GM21717 (cell line): ENCODE measurements around the gene CFAP20DC.
"Not testable (repeated sequence)": the region's sequence is repeated elsewhere in the genome, so short reads cannot be mapped to it uniquely, and the experiment has no call there.

Experiments used
- ATAC-seq: cut with Tn5 transposase; IDR thresholded peaks from one replicate; pipeline ENCODE4 v1.9.1; 2021; ENCODE audit warnings: mild to moderate bottlenecking, moderate library complexity; ENCODE audit not compliant: unreplicated experiment

The CFAP20DC gene

GRCh38 chr3:58874795-58875194 lies 175.0 kb downstream of the CFAP20DC start:
- peak; percentile 85 for ATAC-seq

- ATAC-seq, result peak; percentile 73
Observed at GRCh38 chr3:58874248-58874741, 175.5 kb downstream of the CFAP20DC start.

- no peak for ATAC-seq
Observed at GRCh38 chr3:58868097-58868779, 181.6 kb downstream of the CFAP20DC start.

DNA sequence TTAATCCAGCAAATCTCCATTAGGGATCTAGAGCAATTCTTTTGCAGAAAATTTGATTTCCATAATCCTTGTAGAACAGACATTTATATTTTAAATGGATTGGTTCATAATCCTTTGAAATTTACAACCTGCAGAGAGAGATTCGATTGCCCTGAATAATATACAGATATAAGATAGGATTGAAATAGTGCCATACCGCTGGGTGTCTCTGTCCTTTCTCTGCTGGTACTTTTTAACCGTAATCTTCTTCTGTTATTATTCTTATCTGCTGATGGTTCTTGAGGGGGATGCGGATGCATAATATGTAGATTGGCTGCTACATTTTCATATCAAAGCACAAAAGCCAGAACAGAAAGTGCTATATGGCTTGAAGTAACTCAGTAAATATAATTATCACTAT lies 182.2 kb downstream of the CFAP20DC start:
- no peak for ATAC-seq

- ATAC-seq, result no peak
Observed at GRCh38 chr3:58866079-58866478, 183.7 kb downstream of the CFAP20DC start.

DNA sequence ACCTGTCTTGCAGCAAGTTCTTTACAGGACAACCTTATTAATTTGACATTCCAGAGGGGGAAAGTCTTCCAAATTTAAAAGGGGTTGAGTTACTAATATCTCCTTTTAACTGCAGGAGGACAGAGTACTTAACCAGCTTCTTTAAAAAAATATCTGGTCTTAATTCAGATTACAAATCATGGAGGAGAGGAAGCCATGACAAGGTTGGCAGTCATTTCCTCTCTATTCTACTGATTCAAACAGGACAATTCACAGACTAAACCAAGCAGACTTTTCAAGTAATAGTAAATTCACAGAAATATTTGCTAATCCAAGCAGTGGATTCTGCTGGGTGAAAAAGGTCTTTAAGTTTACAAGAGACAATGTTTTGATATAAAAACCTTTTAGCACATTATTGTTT lies 185.3 kb downstream of the CFAP20DC start:
- no peak for ATAC-seq

- ATAC-seq, result no peak
Observed at GRCh38 chr3:58863206-58863605, 186.6 kb downstream of the CFAP20DC start.

DNA sequence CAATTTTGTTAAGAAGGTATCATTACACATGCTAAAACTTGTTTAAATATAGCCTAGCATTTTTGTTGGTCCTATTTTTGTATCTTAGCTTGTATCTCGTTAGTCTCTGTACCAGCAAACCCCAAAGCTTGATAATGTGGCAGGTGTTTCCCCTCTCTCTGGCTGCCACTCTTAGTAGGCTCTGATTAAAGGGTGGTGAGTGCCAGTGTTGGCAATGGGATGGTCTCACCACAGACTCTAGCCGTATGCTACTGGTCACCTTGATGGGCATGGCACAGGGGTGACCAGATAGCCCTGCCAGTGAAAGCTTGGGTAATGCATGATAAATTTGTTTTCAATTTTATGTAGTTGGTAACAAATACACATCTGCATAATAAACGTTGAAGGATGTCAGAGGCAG lies 188.3 kb downstream of the CFAP20DC start:
- ATAC-seq, result no peak

DNA sequence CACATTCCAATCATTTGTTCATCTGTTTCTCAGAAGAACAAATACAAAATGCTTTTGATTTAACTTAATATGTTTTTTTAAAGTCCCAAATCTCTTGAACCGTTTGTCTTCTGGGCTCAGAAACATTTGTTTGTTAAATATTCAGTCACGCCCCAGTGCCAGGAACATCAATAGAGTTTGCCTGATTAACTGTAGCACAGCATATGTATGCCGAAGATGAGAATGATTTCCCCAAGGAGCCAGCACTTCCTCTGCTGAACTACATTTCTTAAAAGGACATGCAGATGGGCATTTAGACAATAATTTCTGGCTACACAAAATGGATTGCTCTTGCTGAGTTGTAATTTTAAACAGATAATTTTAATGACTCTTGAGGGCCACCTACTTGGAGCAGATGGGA lies 191.7 kb downstream of the CFAP20DC start:
- no peak for ATAC-seq

DNA sequence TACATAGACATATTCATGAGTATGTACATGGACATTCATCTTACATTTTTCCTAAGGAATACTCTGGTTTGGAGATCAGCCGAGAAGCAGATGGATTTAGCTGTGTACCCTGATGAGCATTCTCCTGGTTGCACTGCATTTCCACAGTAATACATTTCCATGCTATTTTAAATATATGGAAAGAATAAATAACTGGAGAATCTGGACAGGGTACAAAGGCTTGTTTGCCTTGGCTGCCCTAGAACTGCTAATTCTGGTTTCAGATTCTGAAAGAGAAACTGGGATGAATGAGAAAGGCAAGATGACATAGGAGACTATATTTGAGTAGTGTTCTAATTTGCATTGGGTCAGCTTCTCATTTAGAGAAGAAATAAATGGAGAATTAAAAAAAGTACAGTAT lies 192.4 kb downstream of the CFAP20DC start:
- ATAC-seq, result no peak

- ATAC-seq, result no peak
Observed at GRCh38 chr3:58848826-58849225, 201.0 kb downstream of the CFAP20DC start.

GRCh38 chr3:58842050-58842747 lies 207.6 kb downstream of the CFAP20DC start:
- ATAC-seq, result not testable (repeated sequence)

- no peak for ATAC-seq
Observed at GRCh38 chr3:58840949-58841348, 208.9 kb downstream of the CFAP20DC start.

DNA sequence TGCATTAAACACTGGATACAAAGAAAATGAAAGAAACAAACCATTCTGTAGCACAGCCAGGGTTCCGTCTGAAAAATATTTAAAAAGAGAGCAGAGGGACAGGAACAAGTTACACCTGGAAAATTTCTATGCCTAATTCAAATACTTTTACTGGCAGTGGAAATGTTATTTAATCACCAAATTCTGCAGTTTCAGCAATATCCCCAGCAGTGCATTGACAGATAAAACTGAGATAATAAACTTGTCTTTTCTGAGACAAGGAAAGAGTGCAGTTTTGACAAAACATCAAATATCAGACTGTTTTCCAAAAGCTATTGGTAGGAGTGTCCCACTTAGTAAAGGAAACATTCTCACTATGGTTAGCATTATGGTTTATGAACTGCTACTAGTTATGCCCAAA lies 209.9 kb downstream of the CFAP20DC start:
- ATAC-seq, result no peak

GRCh38 chr3:58839187-58839586 lies 210.6 kb downstream of the CFAP20DC start:
- ATAC-seq, result no peak

DNA sequence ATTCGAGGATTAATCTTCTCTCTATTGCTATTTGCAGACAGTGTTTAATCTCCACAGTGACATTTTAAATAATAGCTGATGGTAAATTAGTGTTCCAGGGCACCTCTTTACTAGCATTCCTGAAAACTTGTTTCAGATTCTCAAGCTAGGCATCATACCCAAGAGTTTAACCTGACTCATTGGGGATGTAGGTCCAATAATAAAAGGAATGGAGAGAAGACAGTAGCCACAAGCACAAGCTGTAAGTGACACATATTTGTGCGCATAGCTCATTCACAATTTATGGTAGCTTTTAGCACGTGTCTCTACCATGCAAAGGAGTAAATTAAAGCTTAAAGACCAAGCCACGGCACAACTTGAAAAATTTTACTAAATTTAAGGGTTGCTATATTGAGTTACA lies 212.0 kb downstream of the CFAP20DC start:
- no peak for ATAC-seq

DNA sequence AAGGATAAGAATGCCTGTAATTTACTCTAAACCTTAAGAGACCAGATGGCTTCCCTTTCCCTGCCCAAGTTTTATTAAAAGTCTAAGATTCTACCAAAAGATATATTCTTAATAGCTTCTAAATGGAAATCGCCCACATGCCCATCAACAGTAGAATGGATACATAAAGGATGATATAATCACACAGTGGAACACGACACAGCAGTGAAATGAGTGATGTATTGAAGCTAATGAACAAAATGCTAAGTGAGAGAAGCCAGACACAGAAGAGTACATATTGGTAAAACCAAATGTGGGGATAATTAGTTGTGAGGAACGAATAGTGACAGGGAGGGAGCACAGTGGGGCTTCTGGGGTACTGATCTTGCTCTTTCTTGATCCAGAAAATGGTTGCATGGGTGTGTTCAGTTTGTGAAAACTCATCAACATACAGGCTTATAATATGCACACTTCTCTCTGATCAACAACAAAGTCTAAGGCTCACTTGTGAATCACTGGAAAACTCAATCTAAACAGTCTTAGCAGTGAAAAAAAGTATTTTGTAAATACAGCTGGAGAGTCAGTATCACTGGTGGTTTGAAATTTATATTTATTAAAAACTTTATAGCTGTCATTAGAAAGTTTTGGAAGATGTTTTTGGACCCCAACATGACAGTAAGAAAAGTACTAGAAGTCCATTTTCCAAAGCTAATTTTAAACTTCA lies 212.5 kb downstream of the CFAP20DC start:
- no peak for ATAC-seq

DNA sequence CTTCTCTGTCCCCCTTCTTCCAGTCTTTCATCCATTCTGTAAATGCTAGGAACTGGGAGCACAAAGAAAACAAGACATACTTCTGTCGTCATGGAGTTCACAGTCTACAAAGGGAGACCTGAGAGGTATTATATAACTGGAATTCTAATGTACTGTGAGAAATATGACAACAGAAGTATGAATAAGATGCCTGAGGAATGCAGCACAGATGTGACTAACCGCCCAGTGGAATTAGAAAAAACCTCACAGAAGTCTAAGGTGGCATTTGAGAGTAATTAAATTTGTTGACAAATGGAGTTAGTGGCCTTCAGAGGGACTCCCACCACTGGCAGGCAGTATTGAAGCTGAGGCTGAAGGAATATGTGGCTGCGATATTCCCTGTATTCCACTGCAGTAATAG lies 214.7 kb downstream of the CFAP20DC start:
- no peak for ATAC-seq

GRCh38 chr3:58833491-58833890 lies 216.3 kb downstream of the CFAP20DC start:
- no peak for ATAC-seq

DNA sequence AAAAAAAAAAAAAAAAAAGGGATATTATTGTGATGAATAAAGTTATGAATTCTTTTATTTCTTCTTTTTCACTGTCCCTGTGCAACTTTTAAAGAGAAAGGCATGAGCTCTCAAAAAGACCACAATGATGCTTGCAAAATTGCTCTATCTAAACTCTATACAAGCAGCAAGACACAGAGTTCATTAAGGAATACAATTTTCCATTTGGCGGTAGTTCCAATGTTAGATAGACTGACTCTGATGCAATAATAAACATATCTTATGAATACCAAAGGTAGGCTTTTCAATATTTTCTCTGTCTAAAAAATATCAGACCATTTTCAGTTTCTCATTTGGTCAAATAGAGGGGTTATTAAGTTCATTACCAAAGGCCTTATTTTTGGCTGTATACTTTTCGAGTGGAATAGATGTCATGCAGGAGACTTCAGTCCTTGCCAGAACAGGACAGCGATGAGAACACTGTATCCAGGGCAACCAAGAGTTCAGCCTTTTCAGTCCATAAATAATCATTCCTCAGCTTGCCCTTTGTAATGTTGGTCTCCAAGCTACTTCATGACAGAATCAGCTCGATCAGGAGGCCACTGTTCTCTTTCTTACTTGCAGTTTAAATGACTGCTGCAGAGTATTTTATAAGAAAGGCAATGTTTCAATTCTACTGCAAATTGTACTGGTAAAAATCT lies 220.4 kb downstream of the CFAP20DC start:
- ATAC-seq, result no peak

- no peak for ATAC-seq
Observed at GRCh38 chr3:58824777-58825176, 225.0 kb downstream of the CFAP20DC start.
